ENCODE measurements around the gene SYNPR.

SYNPR gene

DNA sequence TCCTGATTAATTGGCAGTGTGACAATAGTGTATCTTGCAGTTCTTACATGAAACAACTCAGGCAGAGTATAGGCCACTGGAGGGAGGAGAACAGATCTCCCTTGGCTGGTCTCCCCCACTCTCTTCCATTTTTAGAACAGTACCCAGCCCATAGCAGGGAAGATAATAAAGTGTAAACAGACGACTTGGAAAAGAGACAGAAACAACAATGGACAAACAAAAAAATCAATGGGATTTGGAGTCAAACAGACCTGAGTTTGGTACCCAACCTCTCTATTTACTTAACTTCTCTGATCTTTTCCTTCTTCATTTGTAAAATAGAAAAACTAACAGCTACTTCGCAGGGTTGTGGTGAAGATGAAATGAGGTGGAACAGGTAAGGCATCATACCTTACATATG lies 315.7 kb downstream of the SYNPR start:
- Histone ChIP-seq H2AFZ (no peak overlapping the region), H3K79me2 (no peaks in the 10 kb centered on the region), H3K9me3 (ENCODE audit: control insufficient read depth, low read length) (no peaks in the 10 kb centered on the region), H3K9ac (no peak overlapping the region), H3K4me1 (no peaks in the 10 kb centered on the region), H3K4me3 (ENCODE audit: low read depth, low read length) (no peak overlapping the region), H3K27me3 (ENCODE audit: control insufficient read depth, insufficient read depth, low read length) (no peaks in the 10 kb centered on the region), H3K4me2 (ENCODE audit: low read length) (no peak overlapping the region), H3K36me3 (ENCODE audit: control insufficient read depth, insufficient read depth, low read length) (no peaks in the 10 kb centered on the region), H3K27ac (no peak overlapping the region)
- no peak for TF ChIP-seq CTCF (IDR thresholded peaks at IDR 0.05)

DNA sequence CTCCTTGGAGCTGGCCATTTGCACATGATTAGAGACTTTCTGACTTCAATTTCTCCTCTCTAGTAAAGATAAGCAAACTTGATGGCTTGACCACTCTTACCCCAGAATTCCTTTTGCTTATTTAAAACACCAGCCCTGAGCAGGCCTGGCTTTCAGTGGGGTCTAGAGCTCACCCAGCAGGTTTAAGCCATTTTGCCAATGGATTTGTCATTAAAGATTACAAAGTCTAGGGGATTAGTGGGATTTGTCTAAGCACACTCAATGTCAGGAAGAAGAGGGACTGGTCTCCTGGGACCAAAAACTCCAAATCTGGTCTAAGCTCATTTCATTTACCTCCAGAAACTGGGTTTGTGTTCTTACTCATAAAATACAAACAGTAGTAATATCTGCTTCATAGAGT lies 317.1 kb downstream of the SYNPR start:
- H3K4me1 ChIP-seq, result no peaks in the 10 kb centered on the region
- no peaks in the 10 kb centered on the region for H3K9me3 ChIP-seq (ENCODE audit: control insufficient read depth, low read length)
- no peak overlapping the region for H2AFZ ChIP-seq
- no peak overlapping the region for H3K4me2 ChIP-seq (ENCODE audit: low read length)
- no peak overlapping the region for H3K9ac ChIP-seq
- TF ChIP-seq CTCF (IDR thresholded peaks at IDR 0.05), result no peak
- no peak overlapping the region for H3K4me3 ChIP-seq (ENCODE audit: low read depth, low read length)
- H3K27ac ChIP-seq, result no peak overlapping the region
- no peaks in the 10 kb centered on the region for H3K79me2 ChIP-seq
- no peaks in the 10 kb centered on the region for H3K36me3 ChIP-seq (ENCODE audit: control insufficient read depth, insufficient read depth, low read length)
- H3K27me3 ChIP-seq (ENCODE audit: control insufficient read depth, insufficient read depth, low read length), result no peaks in the 10 kb centered on the region

GRCh38 chr3:63597019-63597418 lies 318.9 kb downstream of the SYNPR start:
- H3K27ac ChIP-seq, result no peak overlapping the region
- H3K9ac ChIP-seq, result no peak overlapping the region
- no peak overlapping the region for H3K4me3 ChIP-seq (ENCODE audit: low read depth, low read length)
- TF ChIP-seq CTCF (IDR thresholded peaks at IDR 0.05), result no peak
- H3K4me2 ChIP-seq (ENCODE audit: low read length), result no peak overlapping the region
- no peaks in the 10 kb centered on the region for H3K9me3 ChIP-seq (ENCODE audit: control insufficient read depth, low read length)
- no peaks in the 10 kb centered on the region for H3K79me2 ChIP-seq
- no peak overlapping the region for H2AFZ ChIP-seq
- H3K4me1 ChIP-seq, result no peaks in the 10 kb centered on the region
- no peaks in the 10 kb centered on the region for H3K27me3 ChIP-seq (ENCODE audit: control insufficient read depth, insufficient read depth, low read length)
- H3K36me3 ChIP-seq (ENCODE audit: control insufficient read depth, insufficient read depth, low read length), result no peaks in the 10 kb centered on the region

DNA sequence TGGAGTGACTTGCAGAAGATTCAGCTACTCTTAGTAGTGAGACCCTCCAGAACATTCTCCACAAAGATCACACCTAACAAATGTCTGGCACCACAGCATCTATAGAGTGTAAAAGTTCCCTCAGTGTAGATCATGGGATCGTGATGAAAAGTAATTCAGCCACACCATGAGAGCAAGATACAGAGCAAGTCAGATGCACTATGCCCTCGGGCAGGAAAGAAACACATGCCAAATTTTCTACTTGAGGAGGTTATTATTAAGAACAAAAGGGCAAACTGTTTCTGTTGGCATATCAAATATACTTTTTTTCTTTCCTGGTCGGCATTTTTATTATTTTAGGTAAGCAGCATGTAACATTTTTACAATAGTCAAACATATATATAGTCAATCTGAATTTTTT lies 329.6 kb downstream of the SYNPR start:
- no peak for TF ChIP-seq CTCF (IDR thresholded peaks at IDR 0.05)
- Histone ChIP-seq H3K9me3 (ENCODE audit: control insufficient read depth, low read length) (no peaks in the 10 kb centered on the region), H3K4me3 (ENCODE audit: low read depth, low read length) (no peak overlapping the region), H3K9ac (no peak overlapping the region), H3K79me2 (no peaks in the 10 kb centered on the region), H3K36me3 (ENCODE audit: control insufficient read depth, insufficient read depth, low read length) (no peaks in the 10 kb centered on the region), H3K4me2 (ENCODE audit: low read length) (no peak overlapping the region), H3K27me3 (ENCODE audit: control insufficient read depth, insufficient read depth, low read length) (no peaks in the 10 kb centered on the region), H3K27ac (no peak overlapping the region), H2AFZ (no peak overlapping the region), H3K4me1 (no peaks in the 10 kb centered on the region)

- H3K4me2 ChIP-seq (ENCODE audit: low read length), result no peak overlapping the region
- no peaks in the 10 kb centered on the region for H3K79me2 ChIP-seq
- H3K4me1 ChIP-seq, result no peaks in the 10 kb centered on the region
- no peak overlapping the region for H3K9ac ChIP-seq
- no peaks in the 10 kb centered on the region for H3K27me3 ChIP-seq (ENCODE audit: control insufficient read depth, insufficient read depth, low read length)
- no peaks in the 10 kb centered on the region for H3K9me3 ChIP-seq (ENCODE audit: control insufficient read depth, low read length)
- no peak overlapping the region for H2AFZ ChIP-seq
- no peak overlapping the region for H3K27ac ChIP-seq
- TF ChIP-seq CTCF (IDR thresholded peaks at IDR 0.05), result no peak
- H3K4me3 ChIP-seq (ENCODE audit: low read depth, low read length), result no peak overlapping the region
- H3K36me3 ChIP-seq (ENCODE audit: control insufficient read depth, insufficient read depth, low read length), result no peaks in the 10 kb centered on the region
Observed at GRCh38 chr3:63609408-63609807, 331.3 kb downstream of the SYNPR start.
